ENCODE data around the gene PCDH9.

- no peak for TF ChIP-seq CTCF (IDR thresholded peaks at IDR 0.05; ENCODE audit: low read depth, low read length)
- TF ChIP-seq EZH2phosphoT487 (IDR thresholded peaks at IDR 0.05; ENCODE audit: low read depth) = no peak
Measured at GRCh38 chr13:67225252-67226159, 4.6 kb downstream of the PCDH9 start.

Data from OCI-LY3 (cell line).